ES-I3 (cell line): ENCODE results near the gene RNASEH1.

Experiments
- H3K36me3 ChIP-seq: 2 replicates; pipeline ENCODE4 v1.6.1; 2013; ENCODE audit warnings: mild to moderate bottlenecking, low read length, control low read depth, moderate library complexity; ENCODE audit not compliant: insufficient read depth
- H3K4me1 ChIP-seq: 2 replicates; pipeline ENCODE4 v1.6.1; 2013; ENCODE audit warnings: mild to moderate bottlenecking, control low read depth, low read length; ENCODE audit not compliant: insufficient read depth
- H3K9ac ChIP-seq: 2 replicates; pipeline ENCODE4 v1.6.1; 2013; ENCODE audit warnings: low read depth, mild to moderate bottlenecking, low read length, moderate library complexity
- H3K9me3 ChIP-seq: 2 replicates; pipeline ENCODE4 v1.6.1; 2013; ENCODE audit warnings: mild to moderate bottlenecking, low read length, moderate library complexity; ENCODE audit not compliant: control insufficient read depth, insufficient read depth

Gene RNASEH1, protein sequence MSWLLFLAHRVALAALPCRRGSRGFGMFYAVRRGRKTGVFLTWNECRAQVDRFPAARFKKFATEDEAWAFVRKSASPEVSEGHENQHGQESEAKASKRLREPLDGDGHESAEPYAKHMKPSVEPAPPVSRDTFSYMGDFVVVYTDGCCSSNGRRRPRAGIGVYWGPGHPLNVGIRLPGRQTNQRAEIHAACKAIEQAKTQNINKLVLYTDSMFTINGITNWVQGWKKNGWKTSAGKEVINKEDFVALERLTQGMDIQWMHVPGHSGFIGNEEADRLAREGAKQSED

DNA sequence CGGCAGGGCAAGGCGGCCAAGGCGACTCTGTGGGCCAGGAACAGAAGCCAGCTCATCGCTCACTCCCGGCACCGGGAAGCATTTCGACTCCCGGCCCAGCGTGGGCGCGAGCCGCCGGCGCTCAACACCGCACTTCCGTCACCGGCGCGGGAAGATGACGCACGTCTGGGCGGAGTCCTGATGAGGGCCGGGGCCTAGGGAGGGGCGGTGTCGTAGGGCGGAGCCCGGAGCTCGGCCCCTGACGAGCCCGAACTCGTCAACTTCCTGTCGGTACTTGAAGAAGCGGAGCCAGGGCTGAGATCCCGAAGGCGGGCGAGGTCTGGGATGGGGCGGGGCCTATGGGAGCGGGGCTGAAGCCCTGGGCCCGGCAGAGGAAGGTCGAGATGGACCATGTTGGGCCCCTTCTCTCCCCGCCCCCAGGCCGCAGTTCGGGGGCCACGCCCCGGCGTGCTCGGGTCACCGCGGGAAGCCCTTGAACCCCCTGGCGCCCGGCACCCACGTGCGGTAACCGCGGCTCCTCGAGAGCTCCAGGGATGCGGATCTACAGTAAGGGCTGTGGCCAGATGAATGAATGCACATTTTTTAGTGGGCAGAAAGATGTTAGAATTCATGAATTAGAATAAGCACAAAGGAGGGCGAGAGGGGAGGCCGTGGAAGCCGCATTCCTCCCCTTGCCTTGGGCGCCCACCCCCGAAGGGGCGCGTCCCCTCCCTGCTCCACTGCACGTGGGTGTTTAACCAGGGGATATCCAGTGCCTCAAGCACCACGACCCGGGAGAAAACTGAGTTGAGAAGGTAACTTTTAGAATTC is at the start of gene RNASEH1:
Gene RNASEH1 (minus strand): TSS at position 129 of the 810 bp plus-strand sequence. CDS start 73 bp downstream, at position 56.
- Histone ChIP-seq H3K9ac (peak within 1 kb of the TSS; percentile 80), H3K36me3 (peaks cover 17% of the 10 kb centered on the region), H3K4me1 (no peaks in the 10 kb centered on the region), H3K9me3 (no peaks in the 10 kb centered on the region)

DNA sequence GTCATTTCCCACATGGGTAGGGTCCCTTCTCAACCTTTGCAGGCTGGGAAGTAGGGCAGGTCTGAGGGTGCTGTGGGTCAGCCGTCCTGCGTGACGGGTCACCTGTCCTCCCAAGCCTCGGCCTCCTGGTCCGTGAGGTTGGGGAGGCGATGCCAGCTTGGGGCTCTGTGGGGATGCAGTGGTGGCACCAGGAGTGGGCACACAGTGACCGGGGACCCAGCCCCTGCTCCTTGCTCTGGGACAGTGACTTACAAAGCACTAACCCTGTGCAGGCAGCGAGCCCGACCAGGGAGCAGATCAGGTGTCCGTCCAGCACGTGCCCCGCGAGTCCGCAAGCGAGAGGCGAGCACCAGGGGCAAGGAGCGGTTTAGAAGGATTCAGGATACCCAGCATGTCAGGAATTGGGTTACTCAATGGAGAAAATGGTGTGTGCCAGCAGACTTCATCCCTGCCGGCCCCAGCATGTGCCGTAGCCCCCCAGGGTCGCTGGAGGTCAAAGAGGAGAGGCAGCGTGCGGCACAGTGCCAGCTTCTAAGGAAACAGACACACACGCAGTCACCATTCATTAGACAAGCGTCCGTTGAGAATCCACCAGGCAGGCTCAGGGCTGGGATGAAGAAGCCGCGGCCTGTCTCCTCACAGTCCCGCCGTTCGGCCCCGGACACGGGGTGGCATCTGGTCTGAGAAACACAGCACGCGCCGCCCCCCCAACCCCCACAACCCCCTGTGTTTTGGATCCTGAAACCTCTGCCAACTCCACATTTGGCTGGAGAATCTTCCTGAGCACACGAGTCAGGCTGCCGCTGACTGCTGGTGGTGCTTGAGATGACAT is 48.5 kb upstream of the RNASEH1 start:
- Histone ChIP-seq H3K9ac (no peak overlapping the region), H3K36me3 (no peaks in the 10 kb centered on the region), H3K4me1 (no peaks in the 10 kb centered on the region), H3K9me3 (no peaks in the 10 kb centered on the region)

DNA sequence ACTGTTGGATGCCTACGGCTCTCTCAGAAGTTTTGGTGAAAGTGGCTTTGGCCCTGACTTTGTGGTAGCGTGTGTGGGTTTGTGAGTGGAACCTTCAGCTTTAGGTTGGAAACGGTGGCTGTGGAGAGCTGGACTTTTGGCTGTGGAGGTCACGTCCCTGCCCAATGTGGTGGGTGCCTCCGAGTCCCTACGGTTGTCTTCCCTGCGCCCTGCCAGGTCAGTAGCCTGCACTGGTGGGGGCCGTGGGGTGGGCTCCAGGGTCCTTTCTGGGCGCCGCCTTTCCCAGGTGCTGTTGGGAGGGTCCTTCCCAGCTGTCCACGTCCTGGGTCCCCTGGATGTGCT is 47.9 kb upstream of the RNASEH1 start:
- no peaks in the 10 kb centered on the region for H3K4me1 ChIP-seq
- no peak overlapping the region for H3K9ac ChIP-seq
- H3K9me3 ChIP-seq = no peaks in the 10 kb centered on the region
- no peaks in the 10 kb centered on the region for H3K36me3 ChIP-seq

DNA sequence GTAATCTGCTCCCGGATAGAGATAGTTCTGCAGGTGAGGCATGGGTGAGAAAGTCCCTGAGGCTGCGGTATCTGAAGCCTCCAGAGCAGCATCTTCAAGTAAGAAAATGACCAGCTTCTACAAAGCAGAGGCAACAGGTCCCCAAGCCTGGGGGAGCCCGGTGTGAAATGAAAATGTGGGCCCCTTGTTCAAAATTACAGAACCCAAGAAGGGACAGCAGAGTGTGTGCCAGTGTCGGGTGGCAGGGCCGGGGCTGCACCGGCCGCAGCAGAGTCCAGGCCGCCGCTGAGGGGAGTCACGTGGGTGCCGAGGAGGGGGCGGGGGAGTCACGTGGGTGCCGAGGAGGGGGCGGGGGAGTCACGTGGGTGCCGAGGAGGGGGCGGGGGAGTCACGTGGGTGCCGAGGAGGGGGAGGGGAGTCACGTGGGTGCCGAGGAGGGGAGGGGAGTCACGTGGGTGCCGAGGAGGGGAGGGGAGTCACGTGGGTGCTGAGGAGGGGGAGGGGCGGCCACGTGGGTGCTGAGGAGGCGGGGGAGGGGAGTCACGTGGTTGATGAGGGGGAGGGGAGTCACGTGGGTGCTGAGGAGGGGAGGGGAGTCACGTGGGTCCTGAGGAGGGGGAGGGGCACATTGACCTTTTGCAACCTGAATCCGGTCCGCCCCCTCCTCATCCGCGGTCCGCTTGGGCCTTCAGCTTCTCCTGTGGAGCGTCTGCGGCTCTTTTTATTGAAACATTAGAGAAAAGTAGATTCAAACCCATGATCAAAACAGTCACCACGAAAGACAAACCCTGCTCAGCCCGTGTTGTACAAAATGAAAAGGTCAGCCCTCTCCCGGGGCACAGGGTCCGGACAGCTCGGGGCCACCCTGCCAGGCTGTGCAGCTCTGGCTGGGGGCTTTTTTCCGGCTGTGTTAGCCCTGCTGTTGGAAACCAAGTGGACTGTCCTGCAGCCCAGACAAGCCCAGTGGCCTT is 47.1 kb upstream of the RNASEH1 start:
- Histone ChIP-seq H3K36me3 (no peaks in the 10 kb centered on the region), H3K9ac (peak overlapping the region; percentile 15; the same call in 1 of the 2 replicates), H3K4me1 (no peaks in the 10 kb centered on the region), H3K9me3 (no peaks in the 10 kb centered on the region)

DNA sequence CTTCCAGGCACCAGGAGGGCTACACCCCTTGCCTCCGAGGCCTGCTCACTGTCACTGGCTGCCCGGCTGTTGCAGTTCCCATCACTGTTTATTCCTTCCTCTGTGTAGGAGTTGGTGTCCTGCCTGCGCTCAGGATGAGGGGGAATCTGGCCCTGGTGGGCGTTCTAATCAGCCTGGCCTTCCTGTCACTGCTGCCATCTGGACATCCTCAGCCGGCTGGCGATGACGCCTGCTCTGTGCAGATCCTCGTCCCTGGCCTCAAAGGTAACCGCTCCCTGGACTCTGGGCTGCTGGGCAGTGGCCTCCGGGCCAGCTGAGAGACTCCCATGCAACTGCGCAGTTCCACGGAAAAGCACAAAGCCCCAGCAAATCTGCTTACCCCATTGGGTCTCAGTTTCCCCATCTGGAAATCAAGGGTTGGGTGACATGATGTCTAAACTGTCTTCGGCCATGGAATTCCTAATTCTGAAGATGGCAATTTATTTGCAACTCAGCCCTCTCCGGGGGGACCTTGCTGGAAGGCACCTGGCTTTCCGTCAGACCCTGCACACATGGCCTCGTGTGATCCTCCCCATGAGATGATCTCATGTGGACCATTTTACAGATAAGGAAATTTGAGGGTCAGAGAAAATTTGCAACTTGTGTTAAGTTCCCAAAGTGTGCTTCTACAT is 46.2 kb upstream of the RNASEH1 start:
- Histone ChIP-seq H3K4me1 (no peaks in the 10 kb centered on the region), H3K9me3 (no peaks in the 10 kb centered on the region), H3K36me3 (no peaks in the 10 kb centered on the region), H3K9ac (no peak overlapping the region)

DNA sequence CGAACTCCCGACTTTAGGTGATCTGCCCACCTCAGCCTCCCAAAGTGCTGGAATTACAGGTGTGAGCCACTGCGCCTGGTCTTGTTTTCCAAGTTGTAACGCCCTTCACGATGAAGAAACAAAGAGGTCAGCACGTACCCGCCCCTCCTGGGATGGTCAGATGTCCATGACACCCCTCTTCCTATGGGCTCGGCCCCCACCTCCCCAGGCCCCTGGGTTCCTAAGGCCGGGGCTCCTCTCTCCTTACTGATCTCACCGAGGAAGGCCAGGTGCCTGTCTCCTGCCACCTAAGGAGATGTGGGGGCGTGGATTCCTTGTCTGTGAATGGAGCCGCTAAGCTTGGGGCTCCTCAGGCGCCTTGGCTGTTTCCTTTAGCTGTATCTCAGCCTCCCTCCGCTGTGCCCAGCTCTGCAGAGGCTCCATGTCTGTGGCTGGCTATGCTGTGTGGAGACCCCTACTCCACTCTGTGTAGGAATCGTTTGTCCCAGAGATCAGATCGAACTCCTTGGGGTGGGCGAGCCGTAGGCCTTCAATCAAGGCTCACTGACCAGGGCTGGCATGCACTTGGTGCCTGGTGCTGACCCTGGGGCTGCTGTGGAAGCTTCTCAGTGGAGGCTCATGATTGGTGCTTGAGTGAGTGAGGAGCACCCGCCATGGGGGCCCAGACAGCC is 45.5 kb upstream of the RNASEH1 start:
- Histone ChIP-seq H3K9me3 (no peaks in the 10 kb centered on the region), H3K9ac (no peak overlapping the region), H3K36me3 (no peaks in the 10 kb centered on the region), H3K4me1 (no peaks in the 10 kb centered on the region)

DNA sequence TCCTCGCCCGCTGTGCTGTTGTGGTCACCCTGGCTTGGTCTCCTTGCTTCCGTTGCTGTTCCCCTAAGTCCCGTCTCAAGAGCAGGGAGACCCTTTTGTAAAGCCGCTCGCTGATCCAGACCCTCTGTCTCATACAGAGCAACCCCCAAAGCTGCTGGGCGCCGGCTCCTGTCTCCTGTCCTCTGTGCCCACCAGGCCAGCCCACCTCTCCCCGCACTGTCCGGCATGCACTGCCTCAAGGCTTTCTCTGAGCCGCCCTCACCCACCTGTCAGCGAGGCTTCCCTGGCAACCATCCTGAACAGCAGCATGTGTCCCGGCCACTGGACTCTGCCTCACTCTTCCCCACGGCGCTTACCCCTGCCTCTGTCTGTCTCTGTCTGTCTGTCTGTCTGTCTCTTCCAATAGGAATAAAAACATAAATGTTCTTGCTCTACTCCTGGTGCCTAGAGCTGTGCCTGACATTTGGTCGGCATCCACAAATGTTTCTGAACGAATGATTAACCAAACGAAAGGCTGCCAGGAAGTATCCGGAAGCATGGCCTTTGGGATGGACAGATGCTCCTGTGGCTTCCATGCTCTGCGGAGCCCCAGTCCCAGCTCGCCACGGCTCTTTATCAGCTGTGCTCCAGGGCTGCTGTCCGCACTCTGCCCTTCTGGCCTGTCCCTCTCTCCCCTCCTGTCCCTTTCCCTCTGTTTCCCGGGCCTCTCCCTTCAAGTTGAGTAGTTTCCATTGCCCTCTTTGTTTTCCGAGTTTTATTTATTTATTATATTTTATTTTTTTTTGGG is 44.6 kb upstream of the RNASEH1 start:
- Histone ChIP-seq H3K9ac (no peak overlapping the region), H3K9me3 (no peaks in the 10 kb centered on the region), H3K4me1 (no peaks in the 10 kb centered on the region), H3K36me3 (no peaks in the 10 kb centered on the region)

DNA sequence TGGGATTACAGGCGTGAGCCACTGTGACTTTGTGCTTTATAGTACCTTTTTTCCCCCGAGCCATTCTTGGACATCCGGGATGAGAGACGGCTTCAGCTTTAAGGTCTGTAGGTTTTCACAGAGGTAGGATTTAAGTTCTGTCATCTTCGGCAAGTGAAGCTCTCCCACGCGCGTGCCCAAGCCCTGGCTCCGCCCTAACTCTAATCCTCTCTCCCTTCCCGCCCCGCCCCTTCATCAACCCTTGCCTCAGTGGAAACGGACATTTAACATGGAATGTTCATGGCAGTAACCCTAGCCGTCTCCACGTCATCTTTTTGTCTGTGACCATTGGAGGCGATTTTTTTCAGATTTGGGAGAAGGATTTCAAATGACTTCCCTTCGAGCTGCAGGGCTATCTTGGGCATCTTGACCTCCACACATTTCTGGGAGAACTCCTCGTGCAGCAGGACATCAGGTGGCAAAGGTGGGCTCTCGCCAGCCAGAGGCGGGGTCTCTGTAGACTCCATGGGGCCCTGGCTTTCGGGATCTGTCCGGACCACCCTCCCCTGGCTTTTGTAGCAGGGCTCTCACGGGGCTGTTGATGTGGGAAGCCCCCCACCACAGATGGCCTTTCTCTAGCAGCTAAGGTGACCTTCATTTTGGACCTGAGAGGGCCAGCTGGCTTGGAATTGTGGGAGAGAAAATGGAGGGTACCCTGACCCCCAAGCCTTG is 43.6 kb upstream of the RNASEH1 start:
- H3K9me3 ChIP-seq = no peaks in the 10 kb centered on the region
- H3K9ac ChIP-seq = no peak overlapping the region
- H3K36me3 ChIP-seq = no peaks in the 10 kb centered on the region
- H3K4me1 ChIP-seq = no peaks in the 10 kb centered on the region

DNA sequence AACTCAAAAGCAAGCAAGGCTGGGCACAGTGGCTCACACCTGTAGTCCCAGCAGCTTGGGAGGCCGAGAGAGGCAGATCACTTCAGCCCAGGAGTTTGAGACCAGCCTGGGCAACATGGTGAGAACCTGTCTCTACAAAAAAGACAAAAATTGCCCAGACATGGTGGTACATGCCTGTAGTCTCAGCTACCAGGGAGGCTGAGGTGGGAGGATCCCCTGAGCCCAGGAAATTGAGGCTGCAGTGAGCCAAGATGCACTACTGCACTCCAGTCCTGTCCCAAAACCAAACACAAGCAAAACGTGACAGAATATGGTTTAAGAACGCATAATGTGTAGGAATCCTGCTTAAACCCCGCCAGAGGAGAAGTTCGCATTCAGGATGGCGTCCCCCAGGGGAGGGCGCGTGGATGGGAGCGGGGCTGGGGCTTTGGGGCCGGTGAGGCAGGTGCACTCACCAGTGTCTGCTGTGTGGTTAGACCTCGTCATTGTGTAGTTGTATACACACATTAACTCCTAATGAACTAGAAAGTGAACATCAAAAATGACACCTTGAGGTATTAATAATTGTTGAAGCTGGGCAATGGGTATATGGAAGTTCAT is 42.2 kb upstream of the RNASEH1 start:
- Histone ChIP-seq H3K36me3 (no peaks in the 10 kb centered on the region), H3K9ac (no peak overlapping the region), H3K9me3 (no peaks in the 10 kb centered on the region), H3K4me1 (no peaks in the 10 kb centered on the region)

DNA sequence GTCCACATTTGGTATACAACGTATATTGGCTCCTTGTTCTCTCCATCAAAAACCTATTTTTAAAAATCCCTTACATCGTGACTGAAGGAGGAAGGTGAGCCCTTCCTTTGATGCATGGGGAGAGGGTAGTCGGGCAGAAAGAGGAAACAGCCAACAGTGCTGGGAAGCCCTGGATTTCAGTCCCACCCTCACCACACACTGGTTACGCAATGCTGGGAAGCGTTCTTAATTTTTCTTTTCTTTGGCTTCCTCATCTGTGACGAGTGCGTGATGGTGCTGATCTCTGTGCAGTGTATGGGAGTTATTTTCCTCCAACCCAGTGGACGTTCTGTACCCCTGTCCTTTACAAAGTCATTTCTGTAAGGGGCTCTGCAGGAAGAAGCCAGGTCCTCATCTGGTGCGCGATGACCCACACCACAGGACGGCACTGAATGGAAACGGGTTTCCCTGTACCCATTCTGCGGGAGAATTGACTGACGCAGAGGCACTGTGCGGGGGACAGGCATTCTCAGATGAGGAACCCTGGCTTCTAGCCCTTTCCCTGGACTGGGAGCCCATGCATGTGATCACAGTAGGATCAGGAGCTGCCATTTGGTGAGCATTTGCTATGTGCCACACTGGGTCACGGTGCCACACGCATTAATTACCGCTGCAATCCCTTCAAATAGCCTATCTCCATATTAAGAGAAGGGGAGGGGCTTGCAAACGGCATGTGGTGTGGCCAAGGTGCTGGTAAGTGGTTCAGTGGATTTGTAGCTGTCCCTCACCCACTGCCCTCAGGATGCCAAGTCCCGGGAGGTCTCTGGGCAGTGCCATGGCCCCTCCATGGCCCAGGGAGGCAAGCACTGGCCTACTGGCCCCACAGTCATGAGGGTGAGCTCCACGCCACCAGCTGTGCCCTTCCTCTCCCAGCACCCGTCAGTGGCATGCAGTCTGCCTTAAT is 41.0 kb upstream of the RNASEH1 start:
- Histone ChIP-seq H3K4me1 (no peaks in the 10 kb centered on the region), H3K9ac (no peak overlapping the region), H3K9me3 (no peaks in the 10 kb centered on the region), H3K36me3 (no peaks in the 10 kb centered on the region)
